HG03469 (cell line): Measurements from ENCODE around the gene ZNF652.
"Not testable (repeated sequence)": the region's sequence is repeated elsewhere in the genome, so short reads cannot be mapped to it uniquely, and the experiment has no call there.

Experiments
- ATAC-seq: cut with Tn5 transposase; IDR thresholded peaks from one replicate; pipeline ENCODE4 v1.9.1; 2021; ENCODE audit warnings: mild to moderate bottlenecking, moderate library complexity, moderate number of reproducible peaks; ENCODE audit not compliant: unreplicated experiment

Gene ZNF652

GRCh38 chr17:49277638-49278037 lies 84.4 kb downstream of the ZNF652 start:
- no peak for ATAC-seq

GRCh38 chr17:49275981-49276380 lies 86.1 kb downstream of the ZNF652 start:
- not testable (repeated sequence) for ATAC-seq

GRCh38 chr17:49269356-49269755 lies 92.7 kb downstream of the ZNF652 start:
- no peak for ATAC-seq

DNA sequence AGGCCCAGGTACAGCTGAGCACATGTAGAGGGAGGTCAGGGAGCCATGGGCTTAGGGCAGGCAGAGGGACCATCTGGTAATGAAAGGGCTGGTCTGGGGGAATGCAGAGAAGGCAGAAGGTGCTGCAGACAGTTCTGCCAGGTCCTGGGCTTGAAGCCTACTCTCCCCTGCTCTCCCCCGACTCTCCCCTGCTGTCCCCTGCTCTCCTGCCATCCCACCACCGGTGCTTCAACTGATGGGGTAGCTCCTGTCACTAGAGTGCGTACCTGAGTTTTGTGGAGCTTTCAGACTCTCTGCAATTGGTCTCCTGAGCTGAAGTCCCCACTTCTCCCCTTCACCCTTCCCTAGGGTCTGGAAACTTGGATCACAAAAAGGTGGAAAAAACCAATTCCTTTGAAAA lies 94.1 kb downstream of the ZNF652 start:
- ATAC-seq, result no peak

- no peak for ATAC-seq
These were observed 95.8 kb downstream of the ZNF652 start for GRCh38 chr17:49266233-49266632.

GRCh38 chr17:49261540-49261939 lies 100.5 kb downstream of the ZNF652 start:
- ATAC-seq, result not testable (repeated sequence)

GRCh38 chr17:49260817-49261291 lies 101.2 kb downstream of the ZNF652 start:
- ATAC-seq, result no peak

DNA sequence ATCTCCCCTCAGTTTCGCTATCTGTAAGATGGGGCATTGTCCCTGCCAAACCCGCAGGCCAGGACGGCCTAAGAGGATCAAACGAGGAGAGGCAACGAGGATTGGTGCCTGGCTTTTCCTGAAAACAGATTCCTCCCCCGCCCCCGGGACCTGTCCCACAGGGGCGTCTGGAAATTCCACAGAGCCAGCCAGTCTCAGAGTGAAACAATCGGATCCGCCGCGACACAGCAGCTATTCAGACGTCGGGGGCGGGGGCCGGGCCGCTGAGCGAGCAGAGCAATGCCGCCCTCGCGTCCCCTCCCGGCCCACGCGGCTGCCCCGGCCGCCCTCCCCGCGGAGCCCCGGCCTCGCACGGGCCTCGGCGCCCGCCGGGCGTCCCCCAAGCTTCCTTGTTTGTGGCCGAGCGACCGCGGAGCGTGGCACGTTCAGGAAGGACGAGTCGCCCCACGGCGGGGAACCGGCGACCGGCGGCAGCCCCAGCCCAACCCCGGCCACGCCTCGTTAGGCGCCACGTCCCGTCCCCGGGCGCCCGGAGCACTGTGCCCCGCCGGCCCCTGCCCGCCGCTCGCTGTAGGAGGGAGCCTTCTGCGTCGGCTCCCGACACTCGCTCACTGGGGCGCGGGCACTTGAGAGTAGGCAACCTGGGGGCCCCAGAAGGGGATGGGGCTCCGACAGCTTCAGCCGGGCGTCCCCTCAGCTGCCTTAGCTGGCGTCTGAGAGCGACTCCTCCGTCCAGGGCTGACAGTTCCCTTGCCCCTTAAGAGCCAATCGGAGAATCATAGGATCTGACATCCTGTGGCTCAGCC lies 101.8 kb downstream of the ZNF652 start:
- ATAC-seq, result no peak

- ATAC-seq, result no peak
These were observed 102.4 kb downstream of the ZNF652 start for GRCh38 chr17:49259663-49260010.

- ATAC-seq, result no peak
These were observed 103.7 kb downstream of the ZNF652 start for GRCh38 chr17:49258394-49258793.

- no peak for ATAC-seq
These were observed 106.9 kb downstream of the ZNF652 start for GRCh38 chr17:49255125-49255524.

- ATAC-seq, result no peak
These were observed 108.0 kb downstream of the ZNF652 start for GRCh38 chr17:49254066-49254465.

GRCh38 chr17:49252148-49252695 lies 109.8 kb downstream of the ZNF652 start:
- no peak for ATAC-seq

GRCh38 chr17:49249890-49250522 lies 112.0 kb downstream of the ZNF652 start:
- no peak for ATAC-seq

DNA sequence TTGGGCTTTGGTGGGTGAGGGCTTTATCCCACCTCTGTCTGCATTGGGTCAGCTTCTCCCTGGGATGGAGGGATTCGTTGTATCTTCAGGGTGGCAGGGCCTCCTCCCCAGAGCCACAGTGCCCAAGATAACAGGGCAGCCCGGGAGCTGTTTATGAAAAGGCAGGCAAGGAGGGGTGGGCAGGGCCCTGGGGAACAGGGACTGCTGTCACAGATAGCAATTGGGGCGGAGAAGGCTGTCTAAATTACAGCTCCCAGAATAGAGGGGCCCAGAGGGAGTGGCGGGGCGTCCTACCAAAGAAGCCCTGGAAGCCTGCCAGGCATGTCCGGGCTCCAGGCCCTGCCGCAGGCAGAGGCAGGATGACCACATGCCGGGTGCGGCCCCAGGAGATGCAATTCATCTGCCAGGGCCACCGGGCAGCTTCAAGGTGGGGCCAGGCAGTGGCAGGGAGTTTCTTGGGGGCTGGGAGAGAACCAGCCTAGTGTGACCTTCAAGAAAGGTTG lies 112.7 kb downstream of the ZNF652 start:
- no peak for ATAC-seq

- no peak for ATAC-seq
These were observed 114.1 kb downstream of the ZNF652 start for GRCh38 chr17:49247944-49248343.

DNA sequence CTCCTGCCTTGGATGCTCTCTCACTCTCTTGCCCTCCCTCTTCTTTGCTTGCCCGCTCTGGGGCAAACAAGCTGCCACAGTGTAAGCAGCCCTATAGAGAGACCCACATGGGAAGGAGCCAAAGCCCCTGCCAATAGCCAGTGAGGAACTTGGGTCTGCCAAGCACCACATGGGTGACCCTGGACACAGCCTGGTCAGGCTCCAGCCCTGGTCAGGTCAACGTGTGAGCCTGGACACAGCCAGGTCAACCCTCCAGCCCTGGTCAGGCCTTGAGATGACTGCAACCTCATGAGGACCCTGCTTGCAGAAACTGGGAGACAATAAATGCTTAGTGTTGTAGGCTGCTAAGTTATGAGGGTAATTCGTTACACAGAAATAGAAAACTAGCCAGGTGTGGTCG lies 117.2 kb downstream of the ZNF652 start:
- no peak for ATAC-seq
